Osteoblast (primary cell): Measurements from ENCODE around the gene PDGFD. TPM values are rescaled to one million over a fixed set of nuclear protein-coding genes. Genes with fewer than 3 reads are reported as not detected.

Experiments
- DNase-seq: peaks from one replicate; pipeline ENCODE4 v3.0.0; 2011; ENCODE audit warnings: low spot score, mixed read lengths; ENCODE audit not compliant: insufficient read length; ENCODE audit errors: missing footprints
- H2AFZ ChIP-seq: 2 replicates; pipeline ENCODE4 v1.6.0; 2011; ENCODE audit warnings: mild to moderate bottlenecking, low read length
- H3K27ac ChIP-seq: 2 replicates; pipeline ENCODE4 v1.5.1; 2011; ENCODE audit warnings: mild to moderate bottlenecking, low read depth, low read length, moderate library complexity
- H3K27me3 ChIP-seq: 2 replicates; pipeline ENCODE4 v1.6.0; 2012; ENCODE audit warnings: mild to moderate bottlenecking, control low read depth, inconsistent platforms, low read length, moderate library complexity; ENCODE audit not compliant: insufficient read depth
- H3K36me3 ChIP-seq: 2 replicates; pipeline ENCODE4 v1.5.1; 2011; ENCODE audit warnings: mild to moderate bottlenecking, low read length, control low read depth, moderate library complexity; ENCODE audit not compliant: insufficient read depth
- H3K4me1 ChIP-seq: 2 replicates; pipeline ENCODE4 v1.5.1; 2011; ENCODE audit warnings: mild to moderate bottlenecking, low read length, control low read depth, moderate library complexity; ENCODE audit not compliant: insufficient read depth
- H3K4me2 ChIP-seq: 2 replicates; pipeline ENCODE4 v1.6.0; 2011; ENCODE audit warnings: mild to moderate bottlenecking, low read length; ENCODE audit not compliant: insufficient read depth
- H3K4me3 ChIP-seq: fragments of 200-600 bp; sonication (generic); 3 replicates; pipeline ENCODE4 v1.5.1; 2012; ENCODE audit warnings: mild to moderate bottlenecking, low read length, inconsistent platforms; ENCODE audit not compliant: insufficient read depth
- H3K79me2 ChIP-seq: 2 replicates; pipeline ENCODE4 v1.6.0; 2012; ENCODE audit warnings: mild to moderate bottlenecking, low read length, control low read depth, inconsistent platforms; ENCODE audit not compliant: insufficient read depth
- H3K9me3 ChIP-seq: 2 replicates; pipeline ENCODE4 v1.5.1; 2011; ENCODE audit warnings: low read depth, low read length, control low read depth
- H4K20me1 ChIP-seq: 2 replicates; pipeline ENCODE4 v1.6.0; 2012; ENCODE audit warnings: mild to moderate bottlenecking, low read length, control low read depth; ENCODE audit not compliant: insufficient read depth
- CTCF ChIP-seq: IDR thresholded peaks from 2 replicates; pipeline ENCODE4 v1.5.1; 2011; ENCODE audit warnings: mild to moderate bottlenecking, low read depth, low read length, moderate library complexity; ENCODE audit errors: extremely low read depth
- total RNA-seq: library from RNA; depleted of rRNA; stranded (reverse); fragments of >200 nt; gene quantifications from 2 replicates; pipeline ENCODE4 v1.2.3, GENCODE V29; 2012

The PDGFD gene
- total RNA-seq, 1 donor, result 4.7 TPM

GRCh38 chr11:104152941-104153505 is 10.9 kb downstream of the PDGFD start:
- H3K4me3 ChIP-seq, result no peak overlapping the region
- no peak overlapping the region for H2AFZ ChIP-seq
- no peaks in the 10 kb centered on the region for H4K20me1 ChIP-seq
- no peaks in the 10 kb centered on the region for H3K79me2 ChIP-seq
- H3K4me2 ChIP-seq, result no peak overlapping the region
- no peak for TF ChIP-seq CTCF
- no peaks in the 10 kb centered on the region for H3K27me3 ChIP-seq
- H3K4me1 ChIP-seq, result no peaks in the 10 kb centered on the region
- DNase-seq, result no peak
- H3K36me3 ChIP-seq, result no peaks in the 10 kb centered on the region
- H3K9me3 ChIP-seq, result no peaks in the 10 kb centered on the region
- H3K27ac ChIP-seq, result no peak overlapping the region

DNA sequence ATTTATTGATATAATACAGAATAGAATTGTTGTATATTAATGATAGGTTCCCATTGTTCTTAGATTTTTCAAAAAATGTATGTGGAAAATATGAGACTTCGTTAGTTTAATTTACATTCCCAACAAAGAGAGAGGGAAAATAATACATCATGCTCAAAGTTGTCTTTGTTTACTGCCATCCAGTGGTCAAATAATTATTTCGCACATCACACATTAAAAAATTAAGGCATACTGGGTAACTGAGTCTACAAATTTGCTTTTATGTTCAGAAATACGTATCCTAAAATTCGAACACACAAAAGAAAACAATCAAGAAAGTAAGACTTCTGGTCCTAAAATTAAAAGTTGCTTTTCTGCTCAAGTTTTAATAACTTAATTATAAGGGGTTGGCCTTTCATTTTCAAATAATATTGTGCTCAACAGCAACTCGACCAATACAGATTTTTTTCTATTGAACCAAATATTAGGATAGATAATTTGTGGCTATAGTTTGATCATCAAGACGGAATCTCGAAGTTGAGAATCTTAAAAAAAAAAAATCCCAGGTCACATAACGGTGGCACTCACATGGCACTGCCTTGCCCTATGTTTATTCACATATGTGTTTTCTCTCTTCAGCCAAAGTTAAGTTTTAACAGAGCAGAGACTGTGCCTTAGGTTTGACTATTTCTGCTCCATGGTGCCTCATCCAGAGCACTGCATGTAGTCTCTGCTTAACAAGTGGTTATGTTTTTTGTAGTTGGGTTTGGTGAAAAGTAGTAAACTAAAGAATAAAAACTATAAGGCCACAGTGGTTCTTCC is 12.3 kb downstream of the PDGFD start:
- TF ChIP-seq CTCF, result peak; percentile 46
- Histone ChIP-seq H3K27ac (no peak overlapping the region), H3K4me3 (no peak overlapping the region), H3K36me3 (no peaks in the 10 kb centered on the region), H2AFZ (no peak overlapping the region), H3K79me2 (no peaks in the 10 kb centered on the region), H3K4me2 (no peak overlapping the region), H3K4me1 (peaks cover 4% of the 10 kb centered on the region), H3K9me3 (no peaks in the 10 kb centered on the region), H3K27me3 (no peaks in the 10 kb centered on the region), H4K20me1 (no peaks in the 10 kb centered on the region)
- DNase-seq, result no peak

DNA sequence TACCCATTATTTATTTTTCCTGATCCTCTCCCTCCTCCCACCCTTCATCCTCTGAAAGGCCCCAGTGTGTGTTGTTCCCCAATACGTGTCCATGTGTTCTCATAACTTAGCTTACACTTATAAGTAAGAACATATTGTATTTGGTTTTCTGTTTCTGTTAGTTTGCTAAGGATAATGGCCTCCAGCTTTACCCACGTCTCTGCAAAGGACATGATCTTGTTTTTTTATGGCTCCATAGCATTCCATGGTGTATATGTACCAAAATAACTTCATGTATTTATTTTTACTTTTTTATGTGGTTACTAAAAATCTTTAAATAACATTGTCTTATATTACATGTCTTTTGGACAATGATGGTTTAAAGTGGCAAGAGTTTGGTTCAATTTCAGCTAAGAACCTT is 15.2 kb downstream of the PDGFD start:
- no peak overlapping the region for H3K4me3 ChIP-seq
- no peaks in the 10 kb centered on the region for H3K36me3 ChIP-seq
- no peaks in the 10 kb centered on the region for H4K20me1 ChIP-seq
- TF ChIP-seq CTCF, result no peak
- H2AFZ ChIP-seq, result no peak overlapping the region
- no peaks in the 10 kb centered on the region for H3K27me3 ChIP-seq
- H3K4me2 ChIP-seq, result no peak overlapping the region
- no peak for DNase-seq
- H3K79me2 ChIP-seq, result no peaks in the 10 kb centered on the region
- peaks cover 4% of the 10 kb centered on the region for H3K4me1 ChIP-seq
- no peaks in the 10 kb centered on the region for H3K9me3 ChIP-seq
- H3K27ac ChIP-seq, result no peak overlapping the region

DNA sequence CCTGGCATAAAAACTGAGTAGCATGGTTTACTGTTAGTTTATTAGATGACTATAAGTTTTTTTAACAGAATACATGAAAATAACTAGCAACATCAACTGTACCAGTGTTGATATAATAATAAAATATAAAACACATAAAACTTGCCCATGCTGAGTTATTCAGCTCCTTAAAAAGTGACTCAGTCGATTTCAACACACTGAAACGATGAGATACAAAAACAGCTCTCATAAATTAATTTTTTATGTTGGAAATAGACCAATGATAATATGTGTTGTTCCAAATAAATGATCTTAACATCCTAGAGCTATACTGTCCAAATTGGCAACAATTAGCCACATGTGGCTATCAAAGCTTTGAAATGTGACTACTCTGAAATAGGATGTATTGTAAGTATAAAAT is 15.9 kb downstream of the PDGFD start:
- Histone ChIP-seq H2AFZ (no peak overlapping the region), H3K36me3 (no peaks in the 10 kb centered on the region), H3K27ac (no peak overlapping the region), H3K4me2 (no peak overlapping the region), H3K4me1 (peaks cover 4% of the 10 kb centered on the region), H3K79me2 (no peaks in the 10 kb centered on the region), H4K20me1 (no peaks in the 10 kb centered on the region), H3K9me3 (no peaks in the 10 kb centered on the region), H3K27me3 (no peaks in the 10 kb centered on the region), H3K4me3 (no peak overlapping the region)
- no peak for TF ChIP-seq CTCF
- DNase-seq, result no peak
